Kidney epithelial cell (primary cell): ENCODE measurements around the gene CDH1. TPM values are rescaled to one million over a fixed set of nuclear protein-coding genes. Genes with fewer than 3 reads are reported as not detected.
"Not testable (repeated sequence)": the region's sequence is repeated elsewhere in the genome, so short reads cannot be mapped to it uniquely, and the experiment has no call there.

ENCODE experiments used
- DNase-seq: peaks from one replicate; pipeline ENCODE4 v3.0.0-alpha.2; 2010; ENCODE audit warnings: low read depth
- H3K27me3 ChIP-seq: 2 replicates; pipeline ENCODE4 v1.6.0; 2011; ENCODE audit warnings: low read length; ENCODE audit not compliant: control insufficient read depth, insufficient read depth
- H3K36me3 ChIP-seq: 2 replicates; pipeline ENCODE4 v1.5.1; 2011; ENCODE audit warnings: low read length; ENCODE audit not compliant: control insufficient read depth, insufficient read depth
- H3K4me3 ChIP-seq: 2 replicates; pipeline ENCODE4 v1.5.1; 2011; ENCODE audit warnings: low read depth, mild to moderate bottlenecking, control low read depth, low read length
- CTCF ChIP-seq: IDR thresholded peaks from 2 replicates; pipeline ENCODE4 v1.5.1; 2011; ENCODE audit warnings: mild to moderate bottlenecking, moderate library complexity, low read length, control low read depth, inconsistent platforms; ENCODE audit not compliant: insufficient read depth, poor library complexity, severe bottlenecking
- total RNA-seq: library from RNA; depleted of rRNA; stranded (reverse); fragments of >200 nt; gene quantifications from 2 replicates; pipeline ENCODE4 v1.2.3, GENCODE V29; 2015

Gene CDH1
- total RNA-seq, 1 donor from 2014 or later, result 85.8 TPM

GRCh38 chr16:68786685-68787418 is 49.8 kb downstream of the CDH1 start:
- TF ChIP-seq CTCF, result no peak
- no peak for DNase-seq
- H3K27me3 ChIP-seq, result no peaks in the 10 kb centered on the region
- no peaks in the 10 kb centered on the region for H3K36me3 ChIP-seq
- no peak overlapping the region for H3K4me3 ChIP-seq

GRCh38 chr16:68787419-68787807 is 50.3 kb downstream of the CDH1 start:
- DNase-seq, H3K36me3 ChIP-seq, H3K27me3 ChIP-seq, H3K4me3 ChIP-seq: not testable (repeated sequence)

- no peak overlapping the region for H3K4me3 ChIP-seq
- no peaks in the 10 kb centered on the region for H3K36me3 ChIP-seq
- DNase-seq, result peak; percentile 81
- H3K27me3 ChIP-seq, result no peaks in the 10 kb centered on the region
- TF ChIP-seq CTCF, result no peak
Observed at GRCh38 chr16:68790130-68790761, 53.2 kb downstream of the CDH1 start.

- no peaks in the 10 kb centered on the region for H3K36me3 ChIP-seq
- H3K4me3 ChIP-seq, result no peak overlapping the region
- DNase-seq, result no peak
Observed at GRCh38 chr16:68790944-68791343, 53.9 kb downstream of the CDH1 start.

GRCh38 chr16:68792465-68793324 is 55.6 kb downstream of the CDH1 start:
- Histone ChIP-seq H3K36me3 (no peaks in the 10 kb centered on the region), H3K27me3 (no peaks in the 10 kb centered on the region), H3K4me3 (no peak overlapping the region)
- no peak for DNase-seq
- TF ChIP-seq CTCF, result no peak

More at GRCh38 chr16:68790944-68791343, 53.9 kb downstream of the CDH1 start:
- H3K27me3 ChIP-seq, result no peaks in the 10 kb centered on the region
- no peak for TF ChIP-seq CTCF

- Histone ChIP-seq H3K36me3 (no peaks in the 10 kb centered on the region), H3K4me3 (no peak overlapping the region), H3K27me3 (no peaks in the 10 kb centered on the region)
- no peak for DNase-seq
- no peak for TF ChIP-seq CTCF
Observed at GRCh38 chr16:68793401-68793857, 56.3 kb downstream of the CDH1 start.
